ENCODE results near the gene TFEB.

The TFEB gene

GRCh38 chr6:41722969-41723529 is 12.4 kb downstream of the TFEB start:
- no peak for TF ChIP-seq POLR2AphosphoS5 (IDR thresholded peaks at IDR 0.05; ENCODE audit: low read depth)
- no peak for TF ChIP-seq CTCF (IDR thresholded peaks at IDR 0.05; ENCODE audit: insufficient read depth, low read length)
- no peak for TF ChIP-seq SPI1 (IDR thresholded peaks at IDR 0.05; ENCODE audit: borderline replicate concordance, low read depth)
- TF ChIP-seq GABPA (IDR thresholded peaks at IDR 0.05; ENCODE audit: low read depth): no peak
- no peak for TF ChIP-seq REST (IDR thresholded peaks at IDR 0.05; ENCODE audit: insufficient replicate concordance, low read depth)
- H3K4me3 ChIP-seq (replicated peaks; ENCODE audit: insufficient read depth, low read length): no peak overlapping the region
- DNase-seq (ENCODE audit: low read depth in 1 of 2, low spot score in 1 of 2): no peak
- H3K27ac ChIP-seq (replicated peaks): peak overlapping the region; percentile 14; the same call in 1 of the 2 replicates
- no peaks in the 10 kb centered on the region for H3K27me3 ChIP-seq (ENCODE audit: insufficient read depth, poor library complexity, severe bottlenecking)

GRCh38 chr6:41721414-41721813 is 14.0 kb downstream of the TFEB start:
- H3K27ac ChIP-seq (replicated peaks): no peak overlapping the region
- H3K4me3 ChIP-seq (replicated peaks; ENCODE audit: insufficient read depth, low read length): no peak overlapping the region
- no peaks in the 10 kb centered on the region for H3K27me3 ChIP-seq (ENCODE audit: insufficient read depth, poor library complexity, severe bottlenecking)
- TF ChIP-seq REST (IDR thresholded peaks at IDR 0.05; ENCODE audit: insufficient replicate concordance, low read depth) (no peak), GABPA (IDR thresholded peaks at IDR 0.05; ENCODE audit: low read depth) (no peak), CTCF (IDR thresholded peaks at IDR 0.05; ENCODE audit: insufficient read depth, low read length) (no peak), SPI1 (IDR thresholded peaks at IDR 0.05; ENCODE audit: borderline replicate concordance, low read depth) (no peak), POLR2AphosphoS5 (IDR thresholded peaks at IDR 0.05; ENCODE audit: low read depth) (no peak)
- DNase-seq (ENCODE audit: low read depth in 1 of 2, low spot score in 1 of 2): no peak

- TF ChIP-seq SPI1 (IDR thresholded peaks at IDR 0.05; ENCODE audit: borderline replicate concordance, low read depth) (no peak), REST (IDR thresholded peaks at IDR 0.05; ENCODE audit: insufficient replicate concordance, low read depth) (no peak), GABPA (IDR thresholded peaks at IDR 0.05; ENCODE audit: low read depth) (no peak), POLR2AphosphoS5 (IDR thresholded peaks at IDR 0.05; ENCODE audit: low read depth) (no peak), CTCF (IDR thresholded peaks at IDR 0.05; ENCODE audit: insufficient read depth, low read length) (no peak)
- Histone ChIP-seq H3K27ac (replicated peaks) (no peak overlapping the region), H3K27me3 (ENCODE audit: insufficient read depth, poor library complexity, severe bottlenecking) (no peaks in the 10 kb centered on the region), H3K4me3 (replicated peaks; ENCODE audit: insufficient read depth, low read length) (no peak overlapping the region)
- DNase-seq (ENCODE audit: low read depth in 1 of 2, low spot score in 1 of 2): no peak
Measured at GRCh38 chr6:41720783-41721182, 14.6 kb downstream of the TFEB start.
